HepG2 (cell line): ENCODE results near the gene SLC2A4. TPM values are rescaled to one million over a fixed set of nuclear protein-coding genes. Genes with fewer than 3 reads are reported as not detected.
A peak's percentile ranks its signal among the peaks of the same experiment; 100 is the strongest.

Experiments used
- ESRRA ChIP-seq: sonication (generic); formaldehyde crosslinking; IDR thresholded peaks from 2 replicates; pipeline ENCODE4 v1.5.1; 2020; ENCODE audit warnings: mild to moderate bottlenecking, low read depth, missing genetic modification reagents
- KDM2A ChIP-seq: sonication (generic); formaldehyde crosslinking; IDR thresholded peaks from 2 replicates; pipeline ENCODE4 v1.4.0; 2020; ENCODE audit warnings: low read depth, missing genetic modification reagents, borderline replicate concordance
- KLF16 ChIP-seq, 2 experiments: sonication (generic) in 1 of 2; formaldehyde crosslinking in 1 of 2; IDR thresholded peaks; 2 replicates each; pipeline versions ENCODE4 v1.6.1 to v1.8.0; 2016 to 2023; ENCODE audit warnings: missing genetic modification reagents in 2 of 2, missing compliant biosample characterization in 1 of 2
- MXI1 ChIP-seq: IDR thresholded peaks from 3 replicates; pipeline ENCODE4 v1.6.1; 2012; ENCODE audit warnings: low read depth, low read length, inconsistent platforms, borderline replicate concordance
- SAP130 ChIP-seq: IDR thresholded peaks from 2 replicates; pipeline ENCODE4 v1.6.1; 2016; ENCODE audit warnings: low read depth
- TMF1 ChIP-seq: sonication (generic); formaldehyde crosslinking; IDR thresholded peaks from 2 replicates; pipeline ENCODE4 v1.8.1; 2022; ENCODE audit warnings: low read depth, missing genetic modification reagents
- ZNF124 ChIP-seq: sonication (generic); formaldehyde crosslinking; IDR thresholded peaks from 2 replicates; pipeline ENCODE4 v1.4.0; 2020; ENCODE audit warnings: missing genetic modification reagents
- ZNF564 ChIP-seq: sonication (generic); formaldehyde crosslinking; IDR thresholded peaks from 2 replicates; pipeline ENCODE4 v1.8.1; 2023; ENCODE audit warnings: mild to moderate bottlenecking, missing genetic modification reagents
- polyA plus RNA-seq, 8 experiments: library from polyadenylated mRNA; depleted of rRNA in 3 of 8; stranded (reverse) in 7 of 8; unstranded in 1 of 8; fragments of >200 nt; fragmentation: Illumina TruSeq in 4 of 8; extraction: Trizol in 4 of 8; gene quantifications; 2 replicates each; pipeline versions ENCODE4 v1.2.1 to v1.2.3, GENCODE V29; 2011 to 2016; ENCODE audit warnings: low read depth in 4 of 8, missing spikeins in 1 of 8, mixed read lengths in 1 of 8; ENCODE audit not compliant: insufficient read depth in 1 of 8
- total RNA-seq, 5 experiments: library from RNA; depleted of rRNA; stranded (reverse); fragments of >200 nt; fragmentation: Illumina TruSeq; extraction: Trizol; gene quantifications; 2 replicates each; pipeline ENCODE4 v1.2.3, GENCODE V29; 2016; ENCODE audit warnings: low read depth in 1 of 5
- TF ChIP-seq, protein P1 (sequence below): sonication (generic); formaldehyde crosslinking; IDR thresholded peaks from 2 replicates; pipeline ENCODE4 v1.4.0; 2020; ENCODE audit warnings: missing genetic modification reagents
- TF ChIP-seq, protein P2 (sequence below): sonication (generic); formaldehyde crosslinking; IDR thresholded peaks from 2 replicates; pipeline ENCODE4 v1.5.1; 2020; ENCODE audit warnings: mild to moderate bottlenecking, moderate library complexity, missing genetic modification reagents
- TF ChIP-seq, protein P3 (sequence below), 2 experiments: sonication (generic) in 1 of 2; formaldehyde crosslinking in 1 of 2; IDR thresholded peaks; 2 replicates each; pipeline versions ENCODE4 v1.6.1 to v1.9.0; 2014 to 2022; ENCODE audit warnings: antibody characterized with exemption in 1 of 2, borderline replicate concordance in 1 of 2, inconsistent platforms in 1 of 2, low read depth in 1 of 2, missing genetic modification reagents in 1 of 2
- TF ChIP-seq, protein P4 (sequence below): sonication (generic); formaldehyde crosslinking; IDR thresholded peaks from 2 replicates; pipeline ENCODE4 v1.4.0; 2020; ENCODE audit warnings: mild to moderate bottlenecking, missing genetic modification reagents

Gene SLC2A4
- total and polyA plus RNA-seq, 2 of the 13 experiments (the other 11 are each of a cell fraction or from before 2014, with no cell fraction given) = 4.9 to 5.8 TPM

DNA sequence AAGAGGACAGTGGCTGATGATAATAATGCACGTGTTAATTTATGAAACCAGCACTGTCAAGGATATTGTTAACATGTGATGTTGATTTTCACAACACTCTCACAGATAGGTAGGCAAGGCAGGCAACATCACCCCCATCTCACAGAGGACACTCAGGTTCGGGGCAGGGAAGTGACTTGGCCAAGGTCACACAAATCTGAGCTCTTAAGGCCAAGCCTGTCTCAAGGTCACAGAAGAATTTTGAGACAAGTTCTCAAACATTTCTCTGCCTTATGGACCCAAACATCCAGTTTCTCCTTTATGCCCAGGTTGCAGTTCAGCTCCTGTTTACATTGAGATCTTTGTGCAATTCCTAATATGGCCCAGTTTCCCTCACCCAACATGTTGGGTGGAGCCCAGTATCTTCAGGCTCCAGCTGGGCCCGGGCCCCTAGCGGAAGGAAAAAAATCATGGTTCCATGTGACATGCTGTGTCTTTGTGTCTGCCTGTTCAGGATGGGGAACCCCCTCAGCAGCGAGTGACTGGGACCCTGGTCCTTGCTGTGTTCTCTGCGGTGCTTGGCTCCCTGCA, 1.3 kb downstream of the SLC2A4 start (continued):
- TF ChIP-seq TMF1 (CRISPR knock-in tag) (no peak), KDM2A (no peak), MXI1 (peak; percentile 15; the same call in 1 of the 3 replicates), ZNF124 (CRISPR knock-in tag) (no peak), SAP130 (CRISPR knock-in tag) (peak; percentile 45), KLF16 (CRISPR knock-in tag; IDR thresholded peaks at IDR 0.05) (no peak), ESRRA (no peak), ZNF564 (CRISPR knock-in tag) (no peak)
- TF ChIP-seq, protein P1, sequence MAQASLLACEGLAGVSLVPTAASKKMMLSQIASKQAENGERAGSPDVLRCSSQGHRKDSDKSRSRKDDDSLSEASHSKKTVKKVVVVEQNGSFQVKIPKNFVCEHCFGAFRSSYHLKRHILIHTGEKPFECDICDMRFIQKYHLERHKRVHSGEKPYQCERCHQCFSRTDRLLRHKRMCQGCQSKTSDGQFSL = 0 out of 2 replicates have a peak, but pooled peaks have one; percentile 9
- TF ChIP-seq, protein P2, sequence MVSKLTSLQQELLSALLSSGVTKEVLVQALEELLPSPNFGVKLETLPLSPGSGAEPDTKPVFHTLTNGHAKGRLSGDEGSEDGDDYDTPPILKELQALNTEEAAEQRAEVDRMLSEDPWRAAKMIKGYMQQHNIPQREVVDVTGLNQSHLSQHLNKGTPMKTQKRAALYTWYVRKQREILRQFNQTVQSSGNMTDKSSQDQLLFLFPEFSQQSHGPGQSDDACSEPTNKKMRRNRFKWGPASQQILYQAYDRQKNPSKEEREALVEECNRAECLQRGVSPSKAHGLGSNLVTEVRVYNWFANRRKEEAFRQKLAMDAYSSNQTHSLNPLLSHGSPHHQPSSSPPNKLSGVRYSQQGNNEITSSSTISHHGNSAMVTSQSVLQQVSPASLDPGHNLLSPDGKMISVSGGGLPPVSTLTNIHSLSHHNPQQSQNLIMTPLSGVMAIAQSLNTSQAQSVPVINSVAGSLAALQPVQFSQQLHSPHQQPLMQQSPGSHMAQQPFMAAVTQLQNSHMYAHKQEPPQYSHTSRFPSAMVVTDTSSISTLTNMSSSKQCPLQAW (CRISPR knock-in tag) = 0 out of 2 replicates have a peak, but pooled peaks have one; percentile 1
- TF ChIP-seq, protein P3, sequence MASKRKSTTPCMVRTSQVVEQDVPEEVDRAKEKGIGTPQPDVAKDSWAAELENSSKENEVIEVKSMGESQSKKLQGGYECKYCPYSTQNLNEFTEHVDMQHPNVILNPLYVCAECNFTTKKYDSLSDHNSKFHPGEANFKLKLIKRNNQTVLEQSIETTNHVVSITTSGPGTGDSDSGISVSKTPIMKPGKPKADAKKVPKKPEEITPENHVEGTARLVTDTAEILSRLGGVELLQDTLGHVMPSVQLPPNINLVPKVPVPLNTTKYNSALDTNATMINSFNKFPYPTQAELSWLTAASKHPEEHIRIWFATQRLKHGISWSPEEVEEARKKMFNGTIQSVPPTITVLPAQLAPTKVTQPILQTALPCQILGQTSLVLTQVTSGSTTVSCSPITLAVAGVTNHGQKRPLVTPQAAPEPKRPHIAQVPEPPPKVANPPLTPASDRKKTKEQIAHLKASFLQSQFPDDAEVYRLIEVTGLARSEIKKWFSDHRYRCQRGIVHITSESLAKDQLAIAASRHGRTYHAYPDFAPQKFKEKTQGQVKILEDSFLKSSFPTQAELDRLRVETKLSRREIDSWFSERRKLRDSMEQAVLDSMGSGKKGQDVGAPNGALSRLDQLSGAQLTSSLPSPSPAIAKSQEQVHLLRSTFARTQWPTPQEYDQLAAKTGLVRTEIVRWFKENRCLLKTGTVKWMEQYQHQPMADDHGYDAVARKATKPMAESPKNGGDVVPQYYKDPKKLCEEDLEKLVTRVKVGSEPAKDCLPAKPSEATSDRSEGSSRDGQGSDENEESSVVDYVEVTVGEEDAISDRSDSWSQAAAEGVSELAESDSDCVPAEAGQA (IDR thresholded peaks at IDR 0.05; ENCODE audit: low read depth) = no peak
- TF ChIP-seq, protein P3 (CRISPR knock-in tag; IDR thresholded peaks at IDR 0.05; ENCODE audit: borderline replicate concordance) = no peak
- TF ChIP-seq, protein P4, sequence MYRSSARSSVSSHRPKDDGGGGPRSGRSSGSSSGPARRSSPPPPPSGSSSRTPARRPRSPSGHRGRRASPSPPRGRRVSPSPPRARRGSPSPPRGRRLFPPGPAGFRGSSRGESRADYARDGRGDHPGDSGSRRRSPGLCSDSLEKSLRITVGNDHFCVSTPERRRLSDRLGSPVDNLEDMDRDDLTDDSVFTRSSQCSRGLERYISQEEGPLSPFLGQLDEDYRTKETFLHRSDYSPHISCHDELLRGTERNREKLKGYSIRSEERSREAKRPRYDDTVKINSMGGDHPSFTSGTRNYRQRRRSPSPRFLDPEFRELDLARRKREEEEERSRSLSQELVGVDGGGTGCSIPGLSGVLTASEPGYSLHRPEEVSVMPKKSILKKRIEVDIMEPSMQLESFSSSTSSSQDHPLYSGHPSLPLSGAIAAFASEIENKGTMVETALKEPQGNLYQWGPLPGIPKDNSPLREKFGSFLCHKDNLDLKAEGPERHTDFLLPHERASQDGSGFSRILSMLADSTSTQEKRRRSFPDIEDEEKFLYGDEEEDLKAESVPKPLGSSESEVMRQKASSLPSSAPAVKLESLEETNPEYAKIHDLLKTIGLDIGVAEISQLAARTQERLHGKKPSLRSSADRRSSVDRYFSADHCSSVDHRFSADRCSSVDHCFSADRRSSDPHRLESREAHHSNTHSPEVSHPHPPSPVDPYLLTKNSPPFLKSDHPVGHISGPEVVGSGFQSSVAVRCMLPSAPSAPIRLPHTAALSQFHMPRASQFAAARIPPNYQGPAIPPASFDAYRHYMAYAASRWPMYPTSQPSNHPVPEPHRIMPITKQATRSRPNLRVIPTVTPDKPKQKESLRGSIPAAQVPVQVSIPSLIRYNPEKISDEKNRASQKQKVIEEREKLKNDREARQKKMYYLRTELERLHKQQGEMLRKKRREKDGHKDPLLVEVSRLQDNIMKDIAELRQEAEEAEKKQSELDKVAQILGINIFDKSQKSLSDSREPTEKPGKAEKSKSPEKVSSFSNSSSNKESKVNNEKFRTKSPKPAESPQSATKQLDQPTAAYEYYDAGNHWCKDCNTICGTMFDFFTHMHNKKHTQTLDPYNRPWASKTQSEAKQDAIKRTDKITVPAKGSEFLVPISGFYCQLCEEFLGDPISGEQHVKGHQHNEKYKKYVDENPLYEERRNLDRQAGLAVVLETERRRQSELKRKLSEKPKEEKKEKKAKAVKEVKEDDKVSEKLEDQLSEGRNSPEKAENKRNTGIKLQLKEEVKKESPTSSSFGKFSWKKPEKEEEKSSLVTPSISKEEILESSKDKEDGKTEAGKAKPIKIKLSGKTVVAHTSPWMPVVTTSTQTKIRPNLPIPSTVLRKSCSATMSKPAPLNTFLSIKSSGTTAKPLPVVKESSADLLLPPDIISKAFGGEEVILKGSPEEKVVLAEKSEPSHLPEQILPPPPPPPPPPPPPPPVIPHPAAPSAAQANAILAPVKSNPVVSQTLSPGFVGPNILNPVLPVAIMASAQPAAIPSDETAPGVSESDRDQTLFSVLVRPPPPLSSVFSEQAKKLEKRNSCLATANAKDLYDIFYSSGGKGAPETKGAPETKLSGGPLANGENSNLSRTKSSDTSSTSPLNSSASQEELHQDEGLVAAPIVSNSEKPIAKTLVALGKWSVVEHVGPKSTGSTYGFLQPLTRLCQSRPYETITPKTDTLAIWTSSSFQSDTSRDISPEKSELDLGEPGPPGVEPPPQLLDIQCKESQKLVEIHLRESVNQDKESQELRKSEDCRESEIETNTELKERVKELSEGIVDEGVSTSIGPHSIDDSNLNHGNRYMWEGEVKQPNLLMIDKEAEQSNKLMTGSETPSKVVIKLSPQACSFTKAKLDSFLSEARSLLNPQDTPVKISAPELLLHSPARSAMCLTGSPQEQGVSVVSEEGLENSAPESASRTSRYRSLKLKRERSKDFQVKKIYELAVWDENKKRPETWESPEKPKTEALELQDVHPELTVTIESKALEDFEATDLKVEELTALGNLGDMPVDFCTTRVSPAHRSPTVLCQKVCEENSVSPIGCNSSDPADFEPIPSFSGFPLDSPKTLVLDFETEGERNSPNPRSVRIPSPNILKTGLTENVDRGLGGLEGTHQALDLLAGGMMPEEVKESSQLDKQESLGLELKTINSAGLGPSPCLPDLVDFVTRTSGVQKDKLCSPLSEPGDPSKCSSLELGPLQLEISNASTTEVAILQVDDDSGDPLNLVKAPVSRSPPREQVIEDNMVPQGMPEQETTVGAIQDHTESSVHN (CRISPR knock-in tag) = no peak
